CD4-positive, alpha-beta T cell treated with Interleukin-6 for 4 hours (primary cell): ENCODE data around the gene PIK3CB.
"Not testable (repeated sequence)": the region's sequence is repeated elsewhere in the genome, so short reads cannot be mapped to it uniquely, and the experiment has no call there.

Experiments
- DNase-seq: peaks from one replicate; pipeline ENCODE4 v3.0.0-alpha.2; 2020; ENCODE audit warnings: mixed read lengths

PIK3CB gene

DNA sequence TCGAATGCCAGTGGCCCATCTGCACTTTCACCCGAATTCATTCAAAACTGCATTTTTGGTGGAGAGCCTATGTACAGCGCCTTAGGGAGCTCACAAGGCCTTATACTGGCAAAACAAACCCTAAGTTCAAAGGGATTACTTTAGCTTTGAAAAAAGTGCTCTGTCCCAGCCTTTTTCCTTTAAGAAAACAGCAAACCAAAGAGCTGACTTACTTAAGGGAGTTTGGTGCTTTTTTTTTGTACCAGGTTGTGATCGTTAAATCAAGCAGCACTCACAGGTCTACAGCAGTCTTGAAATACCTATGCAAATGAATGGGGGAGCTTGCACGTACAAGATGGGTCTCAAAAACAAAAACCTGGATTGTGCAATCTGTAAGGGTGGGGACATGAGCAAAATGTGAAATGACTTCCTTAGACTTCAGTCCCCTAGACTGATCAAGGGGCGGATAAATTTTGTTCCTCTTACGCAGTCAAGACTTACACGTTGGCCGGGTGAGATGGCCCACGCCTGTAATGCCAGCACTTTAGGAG is 11.6 kb upstream of the PIK3CB start:
- DNase-seq: no peak

DNA sequence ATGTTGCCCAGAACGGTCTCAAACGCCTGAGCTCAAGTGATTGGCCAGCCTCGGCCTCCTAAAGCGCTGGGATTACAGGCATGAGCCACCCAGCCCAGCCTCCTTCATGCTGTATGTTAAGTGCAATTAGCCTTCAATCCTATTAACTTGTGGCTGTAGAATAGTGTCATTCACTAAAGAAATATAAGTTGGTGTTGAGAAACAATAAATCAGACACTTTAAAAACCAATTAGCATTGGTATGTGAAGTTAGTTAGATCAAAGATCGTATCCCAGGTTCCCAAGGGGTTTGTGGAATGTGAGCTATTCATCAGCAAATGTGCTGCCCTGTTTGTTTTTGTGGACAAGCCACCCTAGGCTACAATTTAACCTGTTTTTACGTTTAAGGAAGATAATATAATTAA is 11.0 kb upstream of the PIK3CB start:
- DNase-seq: no peak

DNA sequence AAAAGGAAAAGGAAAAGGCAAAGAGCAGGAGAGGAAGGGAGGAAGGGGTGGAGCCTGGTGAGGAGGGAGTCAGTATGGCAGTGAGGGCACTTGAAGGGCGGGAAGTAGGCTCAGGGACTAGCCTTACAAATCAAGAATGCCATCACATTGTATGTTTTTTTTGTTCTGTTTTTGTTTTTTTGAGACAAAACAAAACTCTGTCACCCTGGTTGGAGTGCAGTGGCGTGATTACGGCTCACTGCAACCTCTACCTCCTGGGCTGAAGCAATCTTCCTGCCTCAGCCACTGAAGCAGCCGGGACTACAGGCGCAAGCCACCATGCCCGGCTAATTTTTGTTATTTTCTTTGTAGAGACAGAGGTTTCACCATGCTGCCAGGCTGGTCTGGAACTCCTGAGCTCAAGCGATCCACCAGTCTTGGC is 10.5 kb upstream of the PIK3CB start:
- no peak for DNase-seq

DNA sequence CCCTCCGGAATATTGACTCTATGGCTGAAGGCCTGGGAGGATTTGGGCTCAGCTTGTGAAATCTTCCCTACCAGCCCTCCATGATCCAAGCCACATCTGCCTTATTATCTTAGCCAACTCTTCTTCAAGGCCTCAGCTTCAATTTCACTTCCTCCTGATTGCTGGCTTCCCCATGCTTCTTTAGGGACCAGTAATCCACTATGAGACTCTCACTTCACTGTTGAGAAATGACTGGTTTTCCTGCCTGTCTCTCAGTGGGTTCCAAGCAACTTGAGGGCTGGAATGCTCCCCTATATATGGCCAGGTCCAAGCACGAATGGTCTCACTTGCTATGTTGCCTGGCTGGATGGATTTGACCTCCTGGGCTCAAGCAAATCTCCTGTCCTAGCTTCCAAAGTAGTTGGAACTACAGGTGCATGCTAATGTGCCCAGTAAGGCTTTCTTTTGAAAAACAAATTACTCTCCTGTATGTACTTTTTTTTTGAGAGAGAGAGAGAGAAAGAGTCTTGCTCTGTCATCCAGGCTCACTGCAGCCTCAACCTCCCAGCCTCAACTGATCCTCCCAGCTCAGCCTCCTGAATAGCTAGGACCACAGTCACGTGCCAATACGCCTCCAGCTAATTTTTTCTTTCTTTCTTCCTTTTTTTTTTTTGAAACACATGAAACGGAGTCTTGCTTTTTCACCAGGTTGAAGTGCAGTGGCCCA is 7.9 kb upstream of the PIK3CB start:
- no peak for DNase-seq

DNA sequence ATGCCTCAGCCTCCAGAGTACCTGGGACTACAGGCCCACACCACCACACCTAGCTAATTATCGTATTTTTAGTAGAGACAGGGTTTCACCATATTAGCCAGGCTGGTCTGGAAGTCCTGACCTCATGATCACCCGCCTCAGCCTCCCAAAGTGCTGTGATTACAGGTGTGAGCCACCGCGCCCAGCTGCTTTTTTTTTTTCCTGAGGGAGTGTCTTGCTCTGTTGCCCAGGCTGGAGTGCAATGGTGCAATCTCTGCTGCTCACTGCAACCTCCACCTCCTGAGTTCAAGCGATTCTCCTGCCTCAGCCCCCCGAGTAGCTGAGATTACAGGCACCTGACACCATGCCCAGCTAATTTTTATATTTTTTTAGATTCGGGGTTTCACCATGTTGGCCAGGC is 3.7 kb upstream of the PIK3CB start:
- not testable (repeated sequence) for DNase-seq

DNA sequence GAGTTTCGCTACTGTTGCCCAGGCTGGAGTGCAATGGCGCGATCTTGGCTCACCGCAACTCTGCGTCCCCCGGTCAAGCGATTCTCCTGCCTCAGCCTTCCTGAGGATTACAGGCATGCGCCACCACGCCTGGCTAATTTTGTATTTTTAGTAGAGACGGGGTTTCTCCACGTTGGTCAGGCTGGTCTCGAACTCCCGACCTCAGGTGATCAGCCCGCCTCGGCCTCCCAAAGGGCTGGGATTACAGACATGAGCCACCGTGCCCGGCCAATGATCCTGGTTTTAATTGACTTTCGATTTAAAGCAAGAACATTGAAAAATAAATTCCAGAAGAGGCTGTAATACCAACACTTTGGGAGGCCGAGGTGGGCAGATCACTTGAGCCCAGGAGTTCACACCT is 1.1 kb upstream of the PIK3CB start:
- DNase-seq: not testable (repeated sequence)

DNA sequence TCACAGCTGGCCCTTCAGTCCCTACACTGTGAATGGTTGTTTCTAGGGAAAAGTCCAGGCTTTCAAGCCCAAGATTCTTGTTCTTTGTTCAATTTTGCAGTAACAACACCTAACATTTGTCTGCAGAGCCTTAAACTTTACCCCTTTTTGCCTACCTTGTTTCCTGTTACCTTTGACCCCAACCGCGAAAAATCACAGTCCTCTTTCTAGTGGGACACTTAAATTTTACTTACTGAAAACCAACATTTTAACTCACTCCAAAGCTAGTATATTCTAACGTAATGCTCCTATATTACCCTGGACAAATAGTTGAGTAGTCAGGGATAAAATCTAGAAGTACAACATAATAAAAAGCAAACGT is 649 bp upstream of the PIK3CB start:
- no peak for DNase-seq

DNA sequence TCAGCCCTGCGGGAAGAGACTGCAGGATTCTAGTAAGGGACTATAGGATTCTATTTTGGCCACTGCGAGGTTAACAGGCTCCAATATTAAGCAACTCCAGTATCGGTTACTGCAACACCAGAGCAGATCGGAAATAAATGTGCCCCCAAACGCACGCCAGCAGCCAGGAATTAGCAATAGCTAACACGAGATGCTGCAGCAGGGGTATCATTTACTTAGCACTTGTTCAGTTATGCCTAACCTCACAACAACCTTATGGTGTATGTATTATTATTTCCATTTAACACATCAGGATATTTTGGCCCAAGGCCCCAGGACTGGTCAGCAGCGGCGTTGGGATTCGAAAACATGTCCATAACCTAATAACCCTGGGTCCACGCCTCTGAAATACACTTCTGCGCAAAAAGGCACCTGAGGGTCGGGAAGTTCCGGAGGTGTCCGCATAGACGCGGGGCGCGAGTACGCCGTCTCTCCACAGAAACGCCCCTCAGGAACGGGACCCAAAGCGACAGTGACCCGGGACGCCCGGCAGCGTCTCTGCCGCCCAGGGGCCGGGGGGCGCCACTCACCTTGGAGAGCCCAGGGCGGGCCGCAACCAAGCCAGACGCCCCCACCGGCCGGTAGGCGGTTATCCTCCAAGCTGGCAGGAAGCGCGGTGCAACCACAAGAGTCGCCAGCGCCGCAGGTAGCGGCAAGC is 681 bp downstream of the PIK3CB start:
- DNase-seq: peak; percentile 25

DNA sequence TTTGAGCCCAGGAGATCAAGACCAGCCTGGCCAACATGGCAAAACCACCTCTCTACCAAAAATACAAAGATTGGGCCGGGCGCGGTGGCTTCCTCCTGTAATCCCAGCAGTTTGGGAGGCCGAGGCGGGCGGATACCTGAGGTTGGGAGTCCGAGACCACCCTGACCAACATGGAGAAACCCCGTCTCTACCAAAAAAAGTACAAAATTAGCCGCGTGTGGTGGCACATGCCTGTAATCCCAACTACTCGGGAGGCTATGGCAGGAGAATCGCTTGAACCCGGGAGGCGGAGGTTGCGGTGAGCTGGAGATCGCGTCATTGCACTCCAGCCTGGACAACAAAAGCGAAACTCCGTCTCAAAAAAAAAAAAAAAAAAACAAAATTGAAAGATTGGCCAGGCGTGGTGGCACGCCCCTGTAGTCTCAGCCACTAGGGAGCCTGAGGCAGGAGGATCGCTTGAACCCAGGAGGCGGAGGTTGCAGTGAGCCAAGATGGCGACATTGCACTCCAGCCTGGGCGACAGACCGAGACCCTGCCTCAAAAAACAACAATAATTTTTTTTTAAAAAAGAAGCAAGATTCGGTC is 2.2 kb downstream of the PIK3CB start:
- not testable (repeated sequence) for DNase-seq

DNA sequence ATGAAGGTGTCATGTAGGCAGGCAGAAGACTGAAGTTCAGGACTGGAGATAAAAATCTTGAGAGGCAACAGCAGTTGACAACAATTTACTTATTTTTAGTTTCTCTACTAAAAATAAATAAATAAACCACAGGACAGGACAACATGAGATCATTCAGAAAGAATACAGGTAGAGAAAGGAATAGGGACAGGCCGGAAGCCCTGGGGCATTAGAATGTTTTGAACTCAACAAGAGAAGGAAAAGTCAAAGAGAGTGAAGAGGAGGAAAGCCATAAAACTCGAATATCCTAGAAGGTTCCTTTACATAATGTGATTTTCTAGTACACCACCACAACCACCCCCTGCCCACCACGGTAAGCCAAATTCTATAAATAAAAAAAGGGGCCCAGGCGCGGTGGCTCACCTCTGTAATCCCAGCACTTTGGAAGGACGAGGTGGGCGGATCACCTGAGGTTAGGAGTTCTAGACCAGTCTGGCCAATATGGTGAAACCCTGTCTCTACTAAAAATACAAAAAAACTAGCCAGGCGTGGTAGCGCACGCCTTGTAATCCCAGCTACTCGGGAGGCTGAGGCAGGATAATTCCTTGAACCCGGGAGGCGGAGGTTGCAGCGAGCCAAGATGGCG is 4.7 kb downstream of the PIK3CB start:
- DNase-seq: no peak

DNA sequence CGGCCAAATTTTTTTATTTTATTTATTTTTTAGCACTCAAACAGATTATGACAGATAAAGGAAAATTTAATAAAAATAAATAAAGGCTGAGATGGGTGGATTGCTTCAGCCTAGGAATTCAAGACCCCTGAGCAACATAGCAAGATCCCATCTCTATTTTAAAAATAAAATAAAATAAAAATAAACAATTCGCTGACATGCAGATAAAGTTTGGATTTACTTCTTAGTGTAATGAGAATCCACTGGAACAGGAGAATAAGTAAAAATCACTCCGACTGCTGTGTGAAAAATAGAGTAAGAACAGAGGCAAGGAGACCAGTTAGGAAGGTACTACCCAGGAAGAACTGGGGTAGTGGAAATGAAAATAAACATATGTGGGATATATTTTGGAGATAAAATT is 5.6 kb downstream of the PIK3CB start:
- no peak for DNase-seq

DNA sequence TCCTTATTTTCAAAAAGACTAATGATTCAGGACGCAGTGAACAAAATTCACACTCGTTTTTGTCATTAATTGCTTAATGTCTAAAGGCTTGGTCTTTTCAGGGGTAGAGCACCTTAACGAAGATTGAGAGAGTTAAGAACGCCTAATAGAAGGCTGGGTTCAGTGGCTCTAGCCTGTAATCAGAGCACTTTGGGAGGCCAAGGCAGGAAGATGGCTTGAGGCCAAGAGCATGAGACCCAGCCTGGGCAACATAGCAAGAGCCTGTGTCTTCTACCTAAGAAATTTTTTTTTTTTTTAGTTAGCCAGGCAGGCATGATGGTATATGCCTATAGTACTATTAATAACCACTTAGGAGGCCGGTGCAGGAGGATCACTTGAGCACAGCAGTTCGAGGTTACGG is 7.5 kb downstream of the PIK3CB start:
- no peak for DNase-seq

DNA sequence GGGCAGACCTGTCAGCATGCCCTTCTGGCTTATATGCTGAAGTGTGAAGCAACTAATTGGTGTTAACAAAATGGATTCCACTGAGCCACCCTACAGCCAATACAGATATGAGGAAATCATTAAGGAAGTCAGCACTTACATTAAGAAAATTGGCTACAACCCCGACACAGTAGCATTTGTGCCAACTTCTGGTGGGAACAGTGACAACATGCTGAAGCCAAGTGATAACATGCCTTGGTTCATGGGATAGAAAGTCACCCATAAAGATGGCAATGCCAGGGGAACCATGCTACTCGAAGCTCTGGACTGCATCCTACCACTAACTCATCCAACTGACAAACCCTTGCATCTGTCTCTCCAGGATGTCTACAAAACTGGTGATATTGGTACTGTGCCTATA is 9.4 kb downstream of the PIK3CB start:
- DNase-seq: no peak

DNA sequence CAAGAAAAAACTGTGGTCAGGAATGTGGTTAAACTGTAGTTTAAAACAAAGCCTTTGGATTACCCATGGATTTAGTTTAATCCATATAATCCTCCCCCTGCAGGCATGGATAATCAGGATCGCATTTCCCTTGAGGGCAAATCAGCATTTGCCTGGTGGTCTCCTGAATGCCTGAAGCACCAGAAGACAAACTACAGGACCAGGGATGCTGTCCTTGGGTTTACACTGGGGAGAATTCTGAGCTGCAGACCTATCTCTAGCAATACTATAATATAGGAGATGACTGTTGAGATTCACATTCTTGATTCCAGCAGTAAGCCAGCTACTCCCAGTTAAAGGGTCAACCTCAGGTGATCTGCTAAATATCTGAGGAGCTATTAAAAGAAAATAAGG is 10.6 kb downstream of the PIK3CB start:
- DNase-seq: no peak

DNA sequence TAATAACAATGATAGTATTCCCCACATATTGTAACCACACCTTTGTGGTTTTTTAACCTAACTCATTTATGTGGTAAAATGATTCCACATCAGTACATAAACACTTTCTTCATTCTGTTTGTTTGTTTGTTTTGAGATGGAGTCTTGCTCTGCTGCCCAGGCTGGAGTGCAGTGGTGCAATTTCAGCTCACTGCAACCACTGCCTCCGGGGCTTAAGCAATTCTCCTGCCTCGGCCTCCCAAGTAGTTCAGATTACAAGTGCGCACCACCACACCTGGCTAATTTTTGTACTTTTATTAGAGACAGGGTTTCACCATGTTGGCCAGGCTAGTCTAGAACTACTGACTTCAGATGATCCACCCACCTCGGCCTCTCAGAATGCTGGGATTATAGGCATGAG is 14.3 kb downstream of the PIK3CB start:
- not testable (repeated sequence) for DNase-seq

DNA sequence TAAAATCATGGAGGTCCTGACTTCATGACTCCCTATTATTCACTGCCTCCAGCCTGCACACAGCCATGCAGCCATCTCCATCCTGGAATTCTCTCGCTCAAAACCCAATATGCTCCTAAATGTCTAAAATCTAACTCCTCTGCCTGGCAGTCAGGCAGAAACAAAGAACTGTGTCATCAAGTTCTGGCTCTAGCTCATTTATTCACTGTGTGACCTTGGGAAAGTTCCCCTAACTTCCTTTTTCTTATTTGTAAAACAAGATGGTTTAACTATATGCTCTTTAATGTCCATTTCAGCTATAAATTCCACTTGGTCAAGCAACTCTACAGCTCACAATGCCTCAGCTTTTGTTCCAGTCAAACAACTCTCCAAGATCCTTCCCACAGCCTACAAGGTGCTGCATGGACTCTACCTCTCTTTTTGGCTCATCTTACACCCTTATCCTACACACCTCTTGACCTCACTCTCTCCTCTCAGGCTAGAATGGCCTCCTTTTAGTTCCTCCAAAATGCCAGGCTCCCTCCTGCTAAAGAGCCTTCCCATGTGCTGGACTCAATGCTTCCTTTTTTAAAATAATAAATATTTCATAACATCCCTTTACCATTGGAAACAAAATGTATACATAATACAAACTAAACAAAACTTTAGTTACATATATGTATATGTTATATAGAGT is 16.4 kb downstream of the PIK3CB start:
- no peak for DNase-seq

DNA sequence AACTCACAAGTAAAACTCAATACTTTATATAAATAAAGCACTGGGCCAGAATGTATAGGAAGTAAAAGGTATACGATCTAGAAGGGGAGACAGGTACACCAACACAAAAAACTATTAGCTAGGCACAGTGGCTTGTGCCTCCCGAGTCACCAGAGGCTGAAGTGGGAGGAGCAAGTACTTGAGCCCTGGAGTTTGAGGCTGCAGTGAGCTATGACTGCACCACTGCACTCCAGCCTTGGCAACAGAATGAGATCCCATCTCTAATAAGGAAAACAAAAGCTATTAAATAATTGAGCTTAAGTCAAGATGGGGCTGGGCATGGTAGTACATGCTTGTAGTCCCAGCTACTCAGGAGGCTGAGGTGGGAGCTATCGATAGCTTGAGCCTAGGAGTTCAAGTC is 17.0 kb downstream of the PIK3CB start:
- no peak for DNase-seq

DNA sequence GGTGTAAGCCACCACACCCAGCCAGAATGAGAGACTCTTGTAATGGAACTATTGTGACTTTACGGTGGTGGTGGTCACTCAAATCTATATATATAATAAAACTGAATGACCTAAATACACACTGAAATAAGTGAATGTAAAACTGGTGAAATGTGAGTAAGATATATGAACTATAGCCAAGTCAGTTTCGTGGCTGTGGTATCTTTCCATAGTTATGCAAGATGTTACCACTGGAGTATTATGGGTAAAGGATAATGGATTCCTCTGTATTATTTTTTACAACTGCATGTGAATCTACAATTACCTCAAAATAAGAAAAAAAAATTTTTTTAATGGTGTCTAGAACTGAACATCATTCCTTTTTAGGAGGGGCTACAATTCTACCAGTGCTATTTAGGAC is 21.9 kb downstream of the PIK3CB start:
- no peak for DNase-seq

DNA sequence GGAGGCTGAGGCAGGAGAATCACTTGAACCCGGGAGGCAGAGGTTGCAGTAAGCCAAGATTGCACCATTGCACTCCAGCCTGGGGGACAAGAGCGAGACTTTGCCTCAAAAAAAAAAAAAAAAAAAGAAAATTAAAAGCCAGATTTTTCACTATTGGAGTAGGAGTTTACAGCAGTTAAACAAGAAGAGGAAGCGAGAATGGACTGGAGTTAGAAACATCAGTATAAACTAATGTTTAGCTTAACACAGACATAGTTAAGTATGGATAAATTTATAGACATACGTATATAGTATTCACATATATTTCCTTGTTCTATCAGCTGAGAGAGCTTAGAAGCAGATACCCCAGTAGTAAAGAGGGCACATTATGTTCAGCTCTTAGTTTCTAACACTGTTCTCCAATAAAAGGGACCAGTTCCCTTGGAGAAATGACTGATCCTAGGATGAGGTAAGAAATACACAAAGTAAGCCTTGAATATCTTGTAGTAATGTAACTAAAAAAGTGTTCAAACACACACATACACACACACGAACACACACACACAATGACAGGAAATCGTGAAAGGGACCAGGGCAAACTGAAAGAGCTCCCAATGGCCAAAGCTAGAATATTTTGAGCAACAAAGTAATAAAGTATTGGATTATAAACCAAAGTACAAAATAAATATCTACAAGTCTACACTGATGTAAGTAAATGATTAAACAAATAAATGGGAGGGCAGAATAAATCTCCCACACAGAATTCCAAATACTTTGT is 25.1 kb downstream of the PIK3CB start:
- no peak for DNase-seq

DNA sequence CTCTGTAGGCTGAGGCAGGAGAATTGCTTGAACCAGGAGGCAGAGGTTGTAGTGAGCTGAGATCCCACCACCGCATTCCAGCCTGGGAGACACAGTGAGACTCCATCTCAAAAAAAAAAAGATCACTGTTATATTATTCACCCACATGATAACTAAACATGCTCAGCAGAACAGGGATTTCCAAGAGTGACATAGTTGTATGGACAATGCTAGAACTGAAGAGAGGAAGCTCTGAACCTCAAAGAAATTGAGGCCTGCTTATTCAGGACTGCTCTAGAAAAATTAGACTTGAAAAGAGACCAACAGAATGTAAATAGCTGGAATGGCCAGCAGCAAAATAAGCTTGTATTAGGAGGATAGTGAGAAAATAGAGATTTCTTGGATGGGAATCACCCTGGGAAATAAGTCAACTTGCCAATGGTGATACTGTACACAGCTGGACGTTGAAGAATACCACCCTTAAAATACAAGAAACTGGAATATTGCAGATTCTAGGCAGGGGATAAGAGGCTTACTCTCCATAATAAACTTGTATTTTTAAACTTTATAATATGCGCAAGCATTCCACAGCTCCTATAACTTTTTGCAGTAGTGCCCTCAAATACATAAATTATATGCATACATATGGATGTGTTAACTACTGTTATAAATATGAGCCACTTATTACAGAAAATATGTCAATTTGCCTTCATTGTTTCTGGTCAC is 28.2 kb downstream of the PIK3CB start:
- no peak for DNase-seq

DNA sequence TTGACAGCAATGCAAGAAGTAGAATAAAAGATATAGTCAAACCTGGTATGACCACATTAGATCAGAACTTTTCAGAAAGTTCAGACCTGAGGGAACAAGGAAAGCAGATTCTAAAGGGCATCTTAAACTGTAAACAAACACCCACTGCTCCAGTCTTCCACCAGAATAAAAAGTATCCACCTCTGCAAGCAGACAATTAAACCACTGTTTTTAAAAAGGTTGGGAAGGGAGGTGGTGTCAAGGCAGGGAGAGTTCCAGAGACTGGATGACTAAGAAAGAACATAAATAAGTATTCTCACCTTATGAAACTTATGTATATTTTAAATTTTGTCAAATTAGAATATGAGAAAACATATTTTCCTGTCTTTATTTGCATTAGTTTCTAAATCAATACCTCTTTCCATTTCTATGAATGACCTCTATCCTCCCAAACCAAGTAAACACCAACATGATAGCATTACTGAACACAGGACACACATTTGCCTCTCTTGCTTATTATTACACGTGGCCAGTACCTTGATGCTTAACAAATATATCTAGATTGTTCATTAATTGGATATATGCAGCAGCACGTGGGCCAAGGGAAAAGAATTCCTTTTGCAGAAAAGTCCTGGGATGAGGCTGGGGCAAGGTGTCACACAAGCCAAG is 31.6 kb downstream of the PIK3CB start:
- DNase-seq: no peak
